GM18870 (cell line): ENCODE measurements around the gene MTA1.

Experiments
- ATAC-seq: cut with Tn5 transposase; IDR thresholded peaks from one replicate; pipeline ENCODE4 v1.9.1; 2021; ENCODE audit warnings: moderate library complexity; ENCODE audit not compliant: unreplicated experiment

MTA1 gene

DNA sequence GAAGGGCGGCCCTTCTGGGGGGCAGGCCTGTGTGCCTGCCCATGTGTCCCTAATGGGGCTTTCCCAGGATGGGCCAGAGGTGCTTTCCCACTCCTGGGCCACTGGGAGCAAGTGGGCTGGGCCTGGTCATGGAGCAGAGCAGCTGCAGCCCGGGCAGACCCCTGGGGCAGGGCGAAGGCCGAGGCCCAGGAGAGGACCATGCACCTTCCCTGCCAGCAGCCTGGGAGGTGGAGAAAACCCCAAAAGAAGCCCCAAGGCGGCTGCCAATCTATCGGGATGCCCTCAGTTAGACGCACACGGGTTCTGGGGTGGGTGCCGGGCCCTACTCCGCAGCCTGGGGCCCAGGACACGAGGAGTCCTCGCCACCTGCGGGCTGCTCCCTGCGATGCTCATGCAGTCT lies 38.9 kb downstream of the MTA1 start:
- no peak for ATAC-seq

DNA sequence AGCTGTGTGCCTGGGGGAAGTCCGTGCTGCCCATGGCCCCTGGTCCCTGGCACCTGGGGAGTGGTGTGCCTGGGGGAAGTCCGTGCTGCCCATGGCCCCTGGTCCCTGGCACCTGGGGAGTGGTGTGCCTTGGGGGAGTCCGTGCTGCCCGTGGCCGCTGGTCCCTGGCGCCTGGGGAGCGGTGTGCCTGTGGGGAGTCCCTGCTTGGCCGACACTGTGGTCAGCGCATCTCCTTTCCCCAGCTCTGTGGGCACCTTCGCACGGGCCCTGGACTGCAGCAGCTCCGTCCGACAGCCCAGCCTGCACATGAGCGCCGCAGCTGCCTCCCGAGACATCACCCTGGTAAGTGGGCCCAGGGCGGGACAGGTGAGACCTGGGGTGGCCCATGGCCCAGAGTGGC lies 40.5 kb downstream of the MTA1 start:
- no peak for ATAC-seq

DNA sequence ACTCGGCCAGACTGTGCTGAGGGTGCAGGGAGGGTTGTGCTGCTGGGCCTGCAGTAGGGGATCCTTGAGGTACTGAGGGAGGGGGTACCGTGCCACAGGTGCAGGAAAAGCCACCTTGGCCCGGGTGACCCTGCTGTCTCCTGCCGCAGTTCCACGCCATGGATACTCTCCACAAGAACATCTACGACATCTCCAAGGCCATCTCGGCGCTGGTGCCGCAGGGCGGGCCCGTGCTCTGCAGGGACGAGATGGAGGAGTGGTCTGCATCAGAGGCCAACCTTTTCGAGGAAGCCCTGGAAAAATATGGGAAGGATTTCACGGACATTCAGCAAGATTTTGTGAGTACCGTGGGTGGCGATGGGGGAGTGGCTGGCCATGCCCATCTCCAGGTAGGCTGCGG lies 41.0 kb downstream of the MTA1 start:
- no peak for ATAC-seq

DNA sequence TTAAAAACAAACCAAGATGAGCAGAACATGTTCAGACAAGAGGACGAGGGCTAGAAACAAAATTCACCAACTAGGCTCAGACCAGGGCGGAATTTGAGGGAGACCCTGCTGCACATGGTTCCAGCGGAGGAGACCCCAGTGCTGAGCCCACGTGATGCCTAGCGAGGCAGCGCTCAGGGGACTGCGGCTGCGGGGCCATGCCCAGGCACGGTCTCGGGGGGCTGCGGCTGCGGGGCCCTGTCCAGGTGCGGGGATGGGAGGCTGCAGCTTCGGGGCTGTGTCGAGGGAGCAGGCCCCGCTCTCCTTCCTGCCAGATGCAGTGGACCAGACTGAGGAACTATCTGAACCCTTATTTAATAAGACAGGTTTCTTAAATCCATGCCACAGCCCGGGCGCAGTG lies 42.3 kb downstream of the MTA1 start:
- no peak for ATAC-seq

DNA sequence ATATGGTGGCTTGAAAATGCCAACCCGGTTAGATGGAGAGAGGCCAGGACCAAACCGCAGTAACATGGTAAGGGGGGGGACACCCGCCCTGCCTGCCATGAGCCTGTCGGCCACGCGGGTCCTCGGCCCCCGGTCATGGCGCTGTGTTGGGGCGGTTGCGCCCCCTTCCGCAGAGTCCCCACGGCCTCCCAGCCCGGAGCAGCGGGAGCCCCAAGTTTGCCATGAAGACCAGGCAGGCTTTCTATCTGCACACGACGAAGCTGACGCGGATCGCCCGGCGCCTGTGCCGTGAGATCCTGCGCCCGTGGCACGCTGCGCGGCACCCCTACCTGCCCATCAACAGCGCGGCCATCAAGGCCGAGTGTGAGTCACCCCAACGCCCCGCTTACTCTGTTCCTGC lies 44.9 kb downstream of the MTA1 start:
- no peak for ATAC-seq

DNA sequence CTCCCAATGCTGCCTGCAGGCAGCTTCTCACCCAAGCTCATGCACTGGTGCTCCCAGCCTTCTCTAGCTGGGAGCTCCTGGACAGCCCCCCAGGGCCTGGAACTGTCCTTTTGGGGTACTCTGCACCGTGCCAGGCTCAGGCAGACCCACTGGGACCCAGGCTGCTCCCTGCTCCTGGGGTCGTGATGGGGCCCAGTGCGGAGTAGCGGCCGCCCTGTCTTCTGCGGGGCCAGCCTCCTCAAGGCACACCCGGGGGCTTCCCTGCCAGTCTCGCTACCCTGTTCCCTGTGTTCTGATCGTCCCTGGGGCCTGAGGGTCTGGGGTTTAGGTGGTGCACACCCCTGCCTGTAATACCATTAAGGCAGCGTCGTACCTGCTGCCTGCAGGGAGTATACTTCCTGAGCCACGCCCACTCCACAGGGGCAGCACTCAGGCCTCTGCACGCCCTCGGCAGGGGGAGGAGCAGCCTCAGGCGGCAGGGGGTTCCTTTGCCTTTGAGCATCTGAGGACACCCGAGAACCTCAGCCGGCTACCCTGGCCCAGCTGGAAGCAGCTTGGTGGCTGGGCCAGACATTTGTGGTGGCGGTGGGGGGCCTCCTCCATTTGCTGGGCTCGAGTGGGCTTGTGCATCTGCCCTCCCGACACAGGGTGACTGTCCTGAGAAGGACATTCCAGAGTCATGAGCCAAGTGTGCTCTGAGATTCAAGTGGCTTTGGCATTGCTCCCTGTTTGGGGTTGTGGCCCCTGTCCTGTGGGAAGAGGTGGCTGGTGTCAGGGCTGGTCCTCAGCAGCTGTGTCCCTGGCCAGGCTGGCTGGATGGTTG lies 45.8 kb downstream of the MTA1 start:
- no peak for ATAC-seq

DNA sequence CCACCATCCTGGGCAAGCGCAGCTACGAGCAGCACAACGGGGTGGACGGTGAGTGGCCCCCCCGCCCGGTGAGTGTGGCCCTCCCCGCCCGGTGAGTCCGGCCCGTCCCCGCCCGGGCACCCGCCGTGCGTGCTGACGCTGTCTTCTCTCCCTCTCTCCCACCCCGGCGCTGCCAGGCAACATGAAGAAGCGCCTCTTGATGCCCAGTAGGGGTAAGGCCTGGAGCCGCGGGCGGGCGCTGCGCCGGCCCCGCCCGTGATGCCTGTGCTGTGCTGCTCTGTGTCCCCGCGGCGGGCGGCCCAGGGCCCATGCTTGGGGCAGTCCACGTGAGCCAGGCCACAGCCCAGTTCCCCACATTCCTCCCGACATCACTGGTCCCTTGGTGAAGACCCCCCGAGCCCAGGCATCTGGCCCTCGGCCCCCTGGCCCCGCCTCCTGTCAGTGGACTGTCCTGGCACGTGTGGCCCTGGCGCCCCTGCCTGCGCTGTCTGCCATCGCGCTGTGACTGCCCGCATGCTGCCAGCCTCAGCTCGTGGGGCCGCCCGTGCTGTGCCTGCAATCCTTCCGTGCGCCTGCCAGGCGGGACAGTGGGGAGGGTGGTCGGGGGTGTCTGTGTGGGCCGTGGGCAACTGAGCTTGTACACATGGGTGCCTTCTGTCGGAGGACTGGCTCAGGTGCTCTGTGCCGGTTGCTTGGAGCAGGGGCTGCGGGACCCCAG lies 47.1 kb downstream of the MTA1 start:
- ATAC-seq = no peak

DNA sequence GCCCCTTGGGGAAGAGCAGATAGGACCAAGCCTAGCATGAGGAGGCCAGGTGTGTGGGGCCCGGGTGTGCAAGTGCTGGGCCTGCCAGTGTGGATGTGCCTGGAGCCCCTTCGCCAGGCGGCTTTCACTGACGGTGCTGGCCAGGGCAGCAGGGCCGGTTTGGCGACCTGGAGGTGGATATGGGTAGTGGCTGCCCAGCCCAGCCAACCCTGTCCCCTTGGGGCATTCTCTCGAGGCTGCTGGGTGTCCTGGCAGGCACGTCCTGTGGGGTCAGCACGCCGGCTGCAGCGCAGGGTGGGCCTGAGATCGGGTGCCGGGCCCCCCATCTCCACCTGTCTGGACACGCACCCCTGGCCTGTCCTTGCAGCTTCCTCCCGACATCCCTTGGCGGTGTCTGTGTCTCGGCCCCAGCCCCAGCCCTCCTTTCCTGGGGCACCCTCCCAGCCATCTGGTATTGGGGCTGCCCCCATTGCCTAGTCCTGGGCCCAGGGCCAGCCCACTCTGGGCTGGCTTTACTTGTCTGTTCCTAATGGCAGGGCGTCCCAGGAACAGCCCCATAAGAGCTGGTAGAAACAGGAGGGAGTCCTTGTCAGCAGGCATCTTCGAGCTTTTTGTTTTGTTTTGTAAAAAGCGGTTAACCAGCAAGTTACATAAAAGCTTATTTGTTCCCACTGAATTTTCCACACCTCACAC lies 47.8 kb downstream of the MTA1 start:
- ATAC-seq = no peak

DNA sequence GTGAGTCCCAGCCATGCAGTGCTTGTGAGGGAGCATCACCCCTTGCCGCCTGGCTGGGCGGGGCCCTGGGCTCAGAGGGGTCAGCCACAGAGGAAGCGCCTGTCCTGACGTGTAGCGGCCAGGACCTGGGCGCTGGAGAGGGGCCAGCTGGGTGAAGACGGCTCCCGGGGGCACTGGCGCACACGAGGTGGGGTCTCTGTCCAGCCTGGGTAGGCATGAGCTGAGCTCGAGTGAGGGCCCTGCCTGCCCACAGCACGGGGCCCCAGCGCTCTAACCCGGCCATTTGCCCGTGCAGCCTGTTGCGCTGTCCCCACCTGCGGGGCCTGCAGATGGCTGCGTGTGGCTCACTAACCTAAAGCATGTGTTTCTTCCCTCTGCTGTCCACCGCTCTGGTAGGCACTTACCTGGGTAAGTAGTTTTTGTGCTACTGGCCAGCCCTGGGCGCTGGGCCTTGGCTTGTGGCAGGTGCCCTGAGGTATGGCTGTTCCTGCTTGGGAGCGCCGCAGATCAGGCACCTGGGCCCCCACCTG lies 48.4 kb downstream of the MTA1 start:
- no peak for ATAC-seq

DNA sequence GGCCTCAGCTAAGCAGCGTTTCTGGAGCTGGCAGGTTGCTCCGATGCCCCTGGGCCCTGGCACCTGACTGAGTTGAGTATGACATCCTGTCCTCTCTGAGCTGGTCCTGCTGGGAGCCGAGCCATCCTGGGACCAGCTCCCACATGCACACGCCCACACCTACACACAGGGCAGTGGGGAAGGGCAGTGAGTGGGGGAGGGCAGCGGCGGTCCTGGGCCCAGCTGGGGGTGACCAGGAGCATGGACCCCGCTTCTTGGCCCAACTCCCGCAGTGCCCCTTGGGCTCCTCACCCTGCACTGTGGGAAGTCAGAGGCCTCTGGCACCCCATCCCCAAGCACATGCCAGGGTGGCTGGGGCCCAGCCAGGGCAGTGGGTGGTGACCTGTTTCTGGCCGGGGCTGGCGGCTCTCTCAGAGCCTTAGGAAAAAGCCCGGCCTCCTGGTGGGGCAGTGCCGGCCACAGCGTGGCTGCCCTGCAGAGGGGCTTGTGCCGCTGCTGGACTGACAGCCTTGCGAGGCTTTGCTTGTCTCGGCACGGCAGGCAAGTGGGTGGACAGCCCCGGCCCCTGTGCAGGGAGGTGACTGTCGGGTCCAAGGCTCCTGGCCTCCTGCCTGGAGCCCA lies 49.1 kb downstream of the MTA1 start:
- no peak for ATAC-seq

DNA sequence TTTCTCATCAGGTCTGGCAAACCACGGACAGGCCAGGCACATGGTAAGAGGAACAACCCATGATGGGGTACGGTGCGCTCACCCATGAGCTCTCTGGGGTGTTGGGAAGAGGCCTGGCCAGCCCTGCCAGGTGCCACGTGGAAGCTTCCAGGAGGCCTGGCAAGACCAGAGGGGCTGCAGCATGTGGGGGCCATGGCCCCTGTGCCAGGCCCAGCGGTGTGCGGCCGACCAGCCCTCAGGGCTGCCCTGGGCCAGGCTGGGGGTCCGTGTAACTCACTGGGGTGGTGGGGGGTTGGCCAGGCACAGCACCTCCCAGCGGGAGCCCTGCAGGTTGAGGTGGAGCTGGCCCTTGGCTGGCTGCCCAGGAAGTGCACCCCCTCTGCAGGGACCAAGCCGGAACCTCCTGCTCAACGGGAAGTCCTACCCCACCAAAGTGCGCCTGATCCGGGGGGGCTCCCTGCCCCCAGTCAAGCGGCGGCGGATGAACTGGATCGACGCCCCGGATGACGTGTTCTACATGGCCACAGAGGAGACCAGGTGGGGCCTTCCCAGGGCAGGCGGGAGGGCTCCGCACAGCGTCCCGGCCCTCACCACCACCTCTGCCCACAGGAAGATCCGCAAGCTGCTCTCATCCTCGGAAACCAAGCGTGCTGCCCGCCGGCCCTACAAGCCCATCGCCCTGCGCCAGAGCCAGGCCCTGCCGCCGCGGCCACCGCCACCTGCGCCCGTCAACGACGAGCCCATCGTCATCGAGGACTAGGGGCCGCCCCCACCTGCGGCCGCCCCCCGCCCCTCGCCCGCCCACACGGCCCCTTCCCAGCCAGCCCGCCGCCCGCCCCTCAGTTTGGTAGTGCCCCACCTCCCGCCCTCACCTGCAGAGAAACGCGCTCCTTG lies 50.1 kb downstream of the MTA1 start:
- ATAC-seq = no peak

DNA sequence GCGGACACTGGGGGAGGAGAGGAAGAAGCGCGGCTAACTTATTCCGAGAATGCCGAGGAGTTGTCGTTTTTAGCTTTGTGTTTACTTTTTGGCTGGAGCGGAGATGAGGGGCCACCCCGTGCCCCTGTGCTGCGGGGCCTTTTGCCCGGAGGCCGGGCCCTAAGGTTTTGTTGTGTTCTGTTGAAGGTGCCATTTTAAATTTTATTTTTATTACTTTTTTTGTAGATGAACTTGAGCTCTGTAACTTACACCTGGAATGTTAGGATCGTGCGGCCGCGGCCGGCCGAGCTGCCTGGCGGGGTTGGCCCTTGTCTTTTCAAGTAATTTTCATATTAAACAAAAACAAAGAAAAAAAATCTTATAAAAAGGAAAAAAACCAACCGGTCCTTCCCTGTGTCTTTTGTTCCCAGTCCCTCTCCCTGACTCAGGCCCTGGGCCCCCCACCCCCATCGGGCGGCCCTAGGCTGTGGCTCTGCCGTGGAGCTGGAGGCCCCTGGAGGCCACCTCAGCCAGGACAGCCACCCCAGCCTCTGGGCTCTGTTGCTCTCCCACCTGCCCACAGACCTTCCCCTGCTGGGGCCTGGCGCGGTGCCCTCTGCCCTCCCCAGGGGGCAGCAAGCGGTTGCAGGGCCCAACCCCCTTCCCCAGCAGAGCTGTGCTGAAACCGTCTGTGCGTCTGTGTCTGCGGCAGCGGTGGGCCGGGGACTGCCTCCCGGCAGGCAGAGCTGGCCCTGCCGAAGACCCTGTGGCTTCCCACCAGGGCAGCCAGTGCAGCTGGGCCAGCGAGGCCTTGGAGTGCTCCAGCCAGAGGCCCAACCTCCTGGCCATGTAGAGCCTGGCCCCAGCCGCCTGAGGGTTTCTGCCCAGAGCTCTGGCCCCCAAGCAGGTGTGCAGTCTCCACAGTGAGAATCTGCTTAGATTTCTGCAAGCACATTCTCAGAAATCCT lies 51.0 kb downstream of the MTA1 start:
- no peak for ATAC-seq

DNA sequence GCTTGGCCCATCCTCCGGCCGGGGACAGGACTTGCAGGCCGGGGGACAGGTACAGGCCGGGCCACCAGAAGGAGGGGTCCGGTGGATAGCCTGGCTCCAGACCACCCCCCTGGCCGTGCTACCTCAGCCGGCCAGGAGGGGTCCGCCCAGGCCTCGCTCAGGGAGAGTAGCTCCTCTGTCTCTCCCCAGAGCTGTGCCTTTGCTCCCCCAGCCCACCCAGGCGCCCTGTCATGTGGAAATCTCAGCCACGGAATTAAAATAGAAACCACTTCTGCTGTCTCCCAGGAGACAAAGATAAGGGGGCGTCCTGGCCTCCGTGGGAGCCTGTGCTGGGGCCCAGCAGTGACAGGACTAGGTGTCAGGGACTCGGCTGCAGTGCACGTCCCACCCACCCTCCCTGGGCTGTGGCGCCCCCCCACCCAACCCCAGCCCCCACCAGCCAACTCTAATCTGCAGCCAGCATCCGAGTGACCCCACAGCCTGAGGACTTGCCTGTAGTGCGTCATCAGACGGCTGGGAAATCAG lies 51.7 kb downstream of the MTA1 start:
- ATAC-seq = no peak

DNA sequence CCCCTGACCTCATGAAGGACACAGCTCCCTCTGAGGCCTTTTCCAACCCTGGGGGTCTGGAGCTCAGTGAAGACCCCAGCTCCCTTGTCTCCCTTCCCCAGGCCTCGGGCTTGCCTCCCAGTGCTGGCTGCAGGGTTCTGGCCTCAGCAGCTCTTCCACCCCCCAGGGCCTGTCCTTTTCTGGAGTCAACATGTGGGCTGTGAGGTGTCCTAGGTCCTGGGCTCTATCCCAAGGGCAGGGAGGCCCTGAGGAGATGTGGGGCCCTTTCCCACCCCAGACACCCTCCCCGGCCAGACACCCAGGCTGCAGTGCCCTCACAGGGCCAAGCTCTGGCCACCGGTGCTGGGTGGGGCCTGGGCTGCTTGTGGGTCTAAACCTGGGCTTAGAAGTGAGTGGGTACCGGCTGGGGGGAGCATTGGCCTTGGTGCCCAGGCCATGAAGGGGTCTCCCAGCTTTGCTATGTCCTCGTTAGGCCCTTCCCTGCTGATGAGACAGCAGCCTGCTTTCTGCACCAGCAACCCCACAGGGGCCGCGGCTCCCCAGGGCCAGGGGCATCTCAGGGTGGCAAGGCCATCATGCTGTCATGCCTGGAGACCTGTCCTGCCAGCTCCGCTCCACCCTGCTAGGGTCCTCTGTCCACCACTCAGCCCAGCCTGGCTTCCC lies 52.3 kb downstream of the MTA1 start:
- no peak for ATAC-seq

DNA sequence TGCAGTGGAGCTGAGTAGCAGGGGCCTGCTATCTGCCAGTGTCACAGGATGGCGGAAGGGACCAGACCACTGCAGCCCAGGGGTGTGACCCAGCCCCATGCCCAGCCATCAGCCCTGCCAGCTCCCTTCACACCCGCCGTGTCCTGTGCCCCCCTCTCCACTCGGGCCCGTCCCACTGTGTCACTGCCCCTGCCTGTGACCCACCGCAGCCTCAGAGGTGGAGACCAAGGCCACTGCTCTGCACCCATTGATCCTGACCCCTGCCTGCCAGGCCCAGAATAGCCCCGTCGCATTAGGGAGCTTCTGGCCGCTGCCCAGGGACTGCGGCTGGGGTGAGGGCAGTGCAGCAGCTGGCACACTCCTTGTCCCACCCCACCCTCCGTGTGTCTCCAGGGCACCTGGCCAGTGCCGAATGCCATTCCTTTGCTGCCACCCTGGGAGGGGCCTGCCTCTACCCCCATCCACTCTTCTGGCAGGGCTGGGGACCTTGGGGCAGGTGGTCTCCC lies 52.9 kb downstream of the MTA1 start:
- ATAC-seq = no peak

DNA sequence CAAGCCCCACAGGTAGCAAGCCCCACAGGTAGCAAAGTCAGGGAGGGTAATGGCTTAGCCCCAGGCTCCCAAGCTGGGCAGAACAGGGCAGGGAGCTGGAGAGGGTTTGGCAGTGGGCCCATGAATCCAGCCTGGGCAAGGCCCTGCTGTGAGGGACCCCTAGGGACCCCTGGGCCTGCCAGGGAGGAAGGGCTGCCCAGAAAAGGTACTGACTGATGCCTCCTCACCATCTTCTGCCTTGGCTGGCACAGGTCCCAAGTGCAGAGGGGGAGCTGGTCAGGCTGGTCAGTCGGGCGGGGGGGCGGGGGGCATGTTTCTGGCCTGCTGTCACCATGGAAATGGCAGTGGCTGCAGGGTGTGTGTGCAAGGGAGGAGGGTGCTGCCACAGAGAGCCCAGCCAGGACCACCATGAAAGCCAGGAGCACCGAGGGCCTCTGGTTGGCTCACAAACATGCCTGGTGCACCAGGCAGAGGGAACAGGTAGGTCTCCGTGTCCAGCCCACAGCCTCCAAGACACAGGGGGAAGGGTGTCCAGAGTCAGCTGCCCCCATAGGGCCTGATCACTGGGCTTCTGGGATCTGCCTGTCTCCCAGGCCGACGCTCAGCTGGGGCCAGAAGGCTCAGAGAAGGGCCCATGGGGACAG lies 53.5 kb downstream of the MTA1 start:
- ATAC-seq = no peak

DNA sequence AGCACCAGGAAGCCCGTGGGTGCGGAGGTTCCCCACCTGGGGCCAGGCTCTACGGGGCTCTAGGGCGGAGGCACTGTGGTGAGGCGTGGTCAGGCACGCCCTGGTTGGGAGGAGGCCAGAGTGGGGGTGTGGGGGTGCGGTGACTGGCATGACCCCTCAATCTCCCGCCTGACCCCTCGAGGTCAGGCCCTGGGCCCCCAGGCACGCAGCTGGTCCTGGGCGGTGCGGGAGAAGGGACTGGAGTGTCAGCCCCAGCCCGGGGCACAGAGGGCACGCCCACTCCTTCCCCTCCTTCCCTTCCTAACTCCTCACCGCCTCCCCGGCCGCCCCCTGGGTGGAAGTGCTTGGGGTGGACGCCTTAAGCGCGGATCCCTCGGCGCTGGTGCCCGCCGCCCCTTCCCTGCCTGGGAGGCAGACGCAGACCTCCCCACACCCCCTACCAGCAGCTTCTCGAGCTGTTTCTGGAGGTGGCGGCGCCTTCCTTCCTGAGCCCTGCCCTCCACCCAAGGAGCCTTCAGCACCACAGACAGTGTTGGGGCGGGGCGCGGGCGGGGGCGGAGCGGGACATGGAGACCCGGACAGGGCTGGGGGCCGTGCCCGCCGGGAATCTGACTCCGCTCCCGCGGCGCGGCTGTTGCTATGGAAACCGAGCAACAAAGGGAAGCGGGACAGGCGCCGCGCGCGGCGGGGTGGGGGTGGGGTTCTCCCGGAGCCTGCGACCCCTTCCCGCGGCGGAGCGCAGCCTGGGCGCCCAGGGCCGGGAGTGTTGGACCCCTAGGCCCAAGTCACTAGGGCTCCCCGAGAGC lies 54.3 kb downstream of the MTA1 start:
- no peak for ATAC-seq
